OCI-LY3 (cell line): ENCODE measurements around the gene NYAP1.

ENCODE experiments used
- CTCF ChIP-seq: fragments of 200-600, 300-600 bp; sonication (generic); IDR thresholded peaks from 2 replicates; pipeline ENCODE4 v1.5.1; 2014; ENCODE audit warnings: antibody characterized with exemption, low read length, low read depth
- EZH2phosphoT487 ChIP-seq: fragments of 200-600 bp; shearing (Covaris generic); IDR thresholded peaks from 2 replicates; pipeline ENCODE4 v1.6.1; 2018; ENCODE audit warnings: antibody characterized with exemption, mixed run types, low read depth

DNA sequence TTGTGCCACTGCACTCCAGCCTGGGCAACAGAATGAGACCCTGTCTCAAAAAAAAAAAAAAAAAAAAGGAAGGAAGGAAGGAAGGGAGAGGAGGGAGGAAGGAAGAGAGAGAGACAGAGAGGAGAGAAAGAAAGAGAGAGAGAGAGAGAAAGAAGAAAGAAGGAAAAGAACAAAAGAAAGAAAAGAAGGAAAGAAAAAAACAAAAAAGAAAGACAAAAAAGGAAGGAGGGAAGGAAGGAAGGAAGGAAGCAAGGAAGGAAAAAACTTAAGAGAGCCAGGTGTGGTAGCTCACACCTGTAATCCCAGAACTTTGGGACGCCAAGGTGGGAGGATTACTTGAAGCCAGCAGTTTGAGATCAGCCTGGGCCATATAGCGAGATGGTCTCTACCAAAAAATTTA is 18.9 kb upstream of the NYAP1 start:
- no peak for TF ChIP-seq CTCF
- no peak for TF ChIP-seq EZH2phosphoT487
